Activated CD4-positive, alpha-beta T cell treated with anti-CD3 and anti-CD28 coated beads, Interleukin-2, amount 10 ng/mL, durations not matched to agents 7 days and 5 days (primary cell): ENCODE data around the gene ENTR1. TPM values are rescaled to one million over a fixed set of nuclear protein-coding genes. Genes with fewer than 3 reads are reported as not detected.

Experiments
- CTCF ChIA-PET: fragments of 350-600 bp; sonication (Branson Sonifier 250); formaldehyde crosslinking; loops from one replicate; lab custom pipeline; 2021; ENCODE audit warnings: antibody characterized with exemption; lab: Charles Lee
- POLR2A ChIA-PET: fragments of 350-600 bp; sonication (Branson Sonifier 250); formaldehyde crosslinking; loops from one replicate; lab custom pipeline; 2021; ENCODE audit warnings: antibody characterized with exemption; lab: Charles Lee
- DNase-seq: peaks from one replicate; pipeline ENCODE4 v3.0.0-alpha.2; 2020
- H3K27ac Mint-ChIP-seq: one replicate; pipeline ENCODE4 v1.8.0; 2021; ENCODE audit warnings: mild to moderate bottlenecking, moderate library complexity, mixed read lengths
- H3K27me3 Mint-ChIP-seq: one replicate; pipeline ENCODE4 v1.8.0; 2021; ENCODE audit warnings: mixed read lengths
- H3K36me3 Mint-ChIP-seq: one replicate; pipeline ENCODE4 v1.8.0; 2021; ENCODE audit warnings: low read depth, mixed read lengths
- H3K4me1 Mint-ChIP-seq: one replicate; pipeline ENCODE4 v1.8.0; 2021; ENCODE audit warnings: mixed read lengths
- H3K4me3 Mint-ChIP-seq: one replicate; pipeline ENCODE4 v1.8.0; 2021; ENCODE audit warnings: mild to moderate bottlenecking, moderate library complexity, mixed read lengths
- H3K9me3 Mint-ChIP-seq: one replicate; pipeline ENCODE4 v1.8.0; 2021; ENCODE audit warnings: mixed read lengths
- total RNA-seq, 2 experiments: library from RNA; stranded (reverse); gene quantifications; one replicate each; pipeline ENCODE4 v1.2.3, GENCODE V29; 2021

The ENTR1 gene
- total RNA-seq, 2 experiments from 2014 or later: 59.2 to 62.3 TPM

DNA sequence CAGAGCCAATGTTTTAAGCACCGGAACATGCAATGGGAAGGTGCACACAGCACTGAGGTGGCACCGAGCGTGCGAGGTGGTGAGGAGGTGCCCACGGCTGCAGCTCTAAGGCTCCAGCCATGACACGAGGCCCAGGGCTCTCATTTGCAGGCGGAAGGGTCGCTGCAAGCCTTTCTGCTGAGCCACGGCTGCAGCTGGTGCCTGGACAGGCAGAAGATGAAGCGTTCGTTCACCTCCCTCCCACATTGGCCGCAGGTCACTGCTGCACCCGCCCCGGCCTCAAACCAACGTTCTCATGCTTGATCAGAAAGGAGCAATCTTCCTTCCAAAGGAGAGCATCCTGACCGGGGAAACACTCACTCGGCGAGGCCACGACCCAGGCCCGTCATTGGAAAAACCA lies 33.7 kb upstream of the ENTR1 start:
- Mint-ChIP-seq H3K9me3 (no peaks in the 10 kb centered on the region), H3K36me3 (peaks cover 33% of the 10 kb centered on the region), H3K27me3 (no peaks in the 10 kb centered on the region), H3K4me1 (peaks cover 4% of the 10 kb centered on the region), H3K4me3 (no peak overlapping the region), H3K27ac (no peak overlapping the region)
- CTCF ChIA-PET: interaction anchor here (1.3 to 2.6 kb wide), 2 partner anchors 9 to 41 kb away, joined by 3 to 8 read pairs; no protein-coding TSS in a partner anchor
- DNase-seq: no peak
- POLR2A ChIA-PET: no interaction called here

DNA sequence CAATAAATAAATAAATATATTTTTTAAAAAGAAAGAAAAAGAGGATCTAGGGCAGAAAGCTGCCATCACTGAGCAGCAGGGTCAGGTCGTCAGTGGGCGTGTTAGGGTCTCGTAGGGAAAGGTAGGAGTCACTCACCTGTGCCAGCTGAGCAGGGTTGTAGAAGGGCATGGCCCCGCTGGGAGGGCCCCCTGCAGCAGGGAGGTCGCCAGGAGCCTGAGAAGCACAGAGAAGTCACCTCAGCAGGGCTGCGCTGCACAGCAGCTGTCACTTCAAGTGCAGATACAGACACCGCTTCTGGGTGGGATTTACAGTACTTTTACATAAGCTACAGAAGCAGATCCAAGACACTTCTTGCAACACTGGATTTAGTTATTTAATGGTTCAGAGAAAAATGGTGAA lies 33.3 kb upstream of the ENTR1 start:
- no peak for DNase-seq
- Mint-ChIP-seq H3K4me3 (no peak overlapping the region), H3K27me3 (no peaks in the 10 kb centered on the region), H3K9me3 (no peaks in the 10 kb centered on the region), H3K27ac (no peak overlapping the region), H3K4me1 (peaks cover 4% of the 10 kb centered on the region), H3K36me3 (peaks cover 33% of the 10 kb centered on the region)
- POLR2A ChIA-PET: no interaction called here
- CTCF ChIA-PET: interaction anchor here (1.3 to 2.6 kb wide), 3 partner anchors 8 to 43 kb away, joined by 3 to 8 read pairs (median 4); no protein-coding TSS in a partner anchor

DNA sequence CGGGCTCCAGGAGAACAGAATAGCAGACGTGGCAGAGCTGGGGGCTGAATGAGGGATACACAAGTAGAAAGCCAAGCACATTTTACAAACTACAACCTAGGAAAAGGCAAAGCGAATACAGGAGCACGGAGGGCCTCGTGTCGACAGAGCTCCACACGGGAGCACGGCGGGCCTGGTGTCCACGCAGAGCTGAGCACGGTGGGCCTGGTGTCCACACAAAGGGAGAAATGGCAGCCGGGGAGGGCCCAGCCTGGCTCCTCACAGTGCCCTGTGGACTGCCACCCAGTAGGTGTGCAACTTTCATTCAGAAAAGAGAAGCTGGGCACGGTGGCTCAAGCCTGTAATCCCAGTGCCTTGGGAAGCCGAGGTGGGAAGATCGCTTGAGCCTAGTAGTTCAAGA lies 32.7 kb upstream of the ENTR1 start:
- Mint-ChIP-seq H3K27me3 (no peaks in the 10 kb centered on the region), H3K27ac (no peak overlapping the region), H3K36me3 (peaks cover 32% of the 10 kb centered on the region), H3K4me1 (peaks cover 8% of the 10 kb centered on the region), H3K9me3 (no peaks in the 10 kb centered on the region), H3K4me3 (no peak overlapping the region)
- ChIA-PET CTCF (interaction anchor here (1.1 to 2.6 kb wide), 4 partner anchors 8 to 42 kb away, joined by 3 to 8 read pairs (median 4); no protein-coding TSS in a partner anchor), POLR2A (no interaction called here)
- DNase-seq: no peak

DNA sequence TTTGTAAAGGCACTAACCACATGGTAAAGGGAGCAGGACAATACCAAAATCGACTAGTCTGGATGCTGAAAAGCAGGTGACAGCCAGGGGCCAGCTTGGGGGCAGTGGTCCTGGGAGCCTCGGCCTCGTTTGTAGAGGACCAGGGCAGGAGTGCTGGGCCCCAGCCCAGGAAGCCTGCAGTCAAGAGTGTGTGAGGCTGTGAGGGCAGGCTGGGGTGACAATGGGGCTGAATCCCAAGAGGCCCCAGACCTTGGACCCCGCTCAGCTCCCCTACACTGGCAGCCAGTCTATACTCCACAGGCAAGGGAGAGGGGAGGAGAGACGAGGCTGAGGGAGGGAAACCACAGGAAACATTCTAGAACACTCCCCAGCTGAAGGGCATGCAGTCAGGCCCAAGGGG lies 31.9 kb upstream of the ENTR1 start:
- H3K4me3 Mint-ChIP-seq: no peak overlapping the region
- no peak overlapping the region for H3K27ac Mint-ChIP-seq
- no peaks in the 10 kb centered on the region for H3K9me3 Mint-ChIP-seq
- peaks cover 15% of the 10 kb centered on the region for H3K4me1 Mint-ChIP-seq
- no peak for DNase-seq
- ChIA-PET POLR2A (no interaction called here), CTCF (interaction anchor here (1.1 to 1.4 kb wide), 2 partner anchors 18 to 42 kb away, joined by 3 to 4 read pairs; no protein-coding TSS in a partner anchor)
- peaks cover 25% of the 10 kb centered on the region for H3K36me3 Mint-ChIP-seq
- H3K27me3 Mint-ChIP-seq: no peaks in the 10 kb centered on the region

DNA sequence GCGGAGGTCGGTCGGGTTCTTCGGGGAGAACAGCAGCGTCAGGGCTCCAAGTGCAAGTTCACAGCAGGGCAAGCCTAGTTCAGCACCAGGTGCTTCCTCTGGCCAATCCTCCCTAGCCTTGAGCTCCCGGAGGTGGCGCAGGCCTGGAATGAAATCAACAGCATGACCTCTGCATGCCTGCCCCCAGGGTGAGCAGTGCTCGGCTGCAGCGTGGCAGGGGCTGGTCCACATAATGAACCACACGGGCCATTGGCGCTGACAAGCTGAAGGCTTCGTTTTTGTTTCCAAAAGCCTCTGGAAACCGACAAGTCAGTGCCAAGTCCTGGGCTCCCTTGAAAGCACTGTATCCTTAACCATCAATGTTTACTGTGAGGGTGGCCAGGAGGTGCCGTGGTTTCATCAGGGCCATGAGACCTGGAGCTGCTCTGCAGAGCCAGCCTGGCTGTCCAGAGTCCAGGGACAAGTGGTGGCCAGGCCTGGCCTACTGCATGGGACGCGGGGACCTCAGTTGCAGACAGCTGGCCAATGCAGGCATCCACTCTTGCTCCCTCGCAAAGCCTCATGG lies 31.3 kb upstream of the ENTR1 start:
- no peak for DNase-seq
- ChIA-PET POLR2A (no interaction called here), CTCF (no interaction called here)
- H3K9me3 Mint-ChIP-seq: no peaks in the 10 kb centered on the region
- peak overlapping the region; percentile 4 for H3K27ac Mint-ChIP-seq
- H3K36me3 Mint-ChIP-seq: peaks cover 22% of the 10 kb centered on the region
- H3K4me3 Mint-ChIP-seq: no peak overlapping the region
- peaks cover 20% of the 10 kb centered on the region for H3K4me1 Mint-ChIP-seq
- no peaks in the 10 kb centered on the region for H3K27me3 Mint-ChIP-seq

DNA sequence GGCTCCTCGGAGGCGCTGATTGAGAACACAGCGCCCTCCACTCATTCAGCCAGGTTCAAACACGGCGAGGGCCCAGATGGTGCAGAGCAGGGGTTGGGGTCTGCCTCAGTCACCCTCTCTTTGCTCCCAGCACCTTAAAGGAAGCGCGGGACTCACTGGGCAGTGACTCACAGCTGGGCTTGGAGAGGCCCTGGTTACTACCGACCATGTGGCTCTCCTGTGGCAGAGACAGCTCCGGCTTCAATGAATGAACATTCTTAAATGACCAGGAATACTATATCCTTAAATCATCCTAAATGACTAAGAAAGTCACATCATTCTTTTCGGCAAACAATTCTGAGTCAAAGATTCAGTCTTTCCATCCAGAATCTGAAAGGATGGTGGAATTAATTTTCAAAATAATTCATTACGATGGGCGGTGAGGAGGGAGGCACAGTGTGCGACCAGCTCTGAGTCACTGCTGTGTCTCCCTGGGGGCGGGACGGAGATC lies 30.8 kb upstream of the ENTR1 start:
- no peak overlapping the region for H3K4me3 Mint-ChIP-seq
- peaks cover 24% of the 10 kb centered on the region for H3K4me1 Mint-ChIP-seq
- CTCF ChIA-PET: interaction anchor here (1.1 to 1.3 kb wide), 2 partner anchors 36 to 47 kb away, joined by 3 read pairs; no protein-coding TSS in a partner anchor
- POLR2A ChIA-PET: no interaction called here
- peaks cover 19% of the 10 kb centered on the region for H3K36me3 Mint-ChIP-seq
- H3K27ac Mint-ChIP-seq: peak overlapping the region; percentile 4
- no peaks in the 10 kb centered on the region for H3K27me3 Mint-ChIP-seq
- DNase-seq: no peak
- no peaks in the 10 kb centered on the region for H3K9me3 Mint-ChIP-seq

DNA sequence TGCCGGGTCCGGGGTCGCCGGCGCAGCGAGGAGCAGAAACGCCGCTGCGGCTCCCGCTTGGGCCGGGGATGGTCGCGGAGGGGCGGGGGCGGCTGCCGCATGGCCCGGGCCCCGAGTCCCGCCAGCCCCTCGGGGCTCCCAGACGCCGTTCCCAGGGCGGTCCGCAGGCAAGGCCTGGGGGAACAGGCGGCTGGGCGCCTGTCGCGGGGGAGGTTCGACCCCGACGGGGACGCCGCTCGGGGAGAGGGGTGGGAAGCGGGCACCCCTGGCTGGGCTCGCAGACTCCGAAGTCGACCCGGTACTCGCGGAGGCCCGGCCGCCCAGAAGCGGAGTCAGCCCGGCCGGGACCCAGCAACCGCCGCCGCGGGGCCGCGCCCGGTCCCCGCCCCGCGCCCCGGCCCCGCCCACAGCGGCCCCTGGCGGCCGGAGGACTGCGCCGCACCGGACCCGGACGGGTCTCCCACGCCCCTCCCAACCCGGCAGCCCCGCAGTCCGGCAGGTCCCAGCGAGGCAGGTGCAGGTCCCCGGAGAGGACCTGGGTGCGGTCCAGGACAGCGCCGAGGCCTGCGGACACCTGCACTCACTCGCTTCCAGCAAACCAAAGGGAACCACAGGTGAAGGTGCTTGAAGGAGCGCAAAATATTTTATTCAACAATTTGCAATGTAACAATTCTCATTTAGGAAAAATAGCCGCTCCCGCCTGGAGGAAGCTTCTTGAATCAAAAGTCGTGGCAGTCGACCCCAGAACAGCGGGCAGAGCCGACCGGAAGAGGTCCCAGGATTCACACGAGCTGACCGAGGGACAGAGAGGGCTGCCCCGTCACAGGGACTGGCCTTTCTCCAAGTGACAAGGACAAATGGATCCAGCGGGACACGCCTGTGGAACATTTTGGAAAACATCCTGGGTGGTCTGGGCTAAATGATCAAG lies 29.3 kb upstream of the ENTR1 start, which contains the start of gene INPP5E:
Gene INPP5E, minus strand, starts transcription at position 365 of the 928 bp plus-strand sequence. CDS start 426 bp downstream, outside the sequence.
- POLR2A ChIA-PET: interaction anchor here (0.7 kb wide), 1 partner anchor 472 kb away, joined by 3 read pairs; no protein-coding TSS in a partner anchor
- Mint-ChIP-seq H3K4me3 (peak within 1 kb of the TSS; percentile 82), H3K27me3 (no peaks in the 10 kb centered on the region), H3K4me1 (peaks cover 26% of the 10 kb centered on the region), H3K9me3 (no peaks in the 10 kb centered on the region), H3K36me3 (peaks cover 17% of the 10 kb centered on the region), H3K27ac (peak within 1 kb of the TSS; percentile 19)
- DNase-seq: peak; percentile 78
- CTCF ChIA-PET: interaction anchor here (0.9 to 1.3 kb wide), 3 partner anchors 19 to 48 kb away, joined by 3 read pairs; no protein-coding TSS in a partner anchor

DNA sequence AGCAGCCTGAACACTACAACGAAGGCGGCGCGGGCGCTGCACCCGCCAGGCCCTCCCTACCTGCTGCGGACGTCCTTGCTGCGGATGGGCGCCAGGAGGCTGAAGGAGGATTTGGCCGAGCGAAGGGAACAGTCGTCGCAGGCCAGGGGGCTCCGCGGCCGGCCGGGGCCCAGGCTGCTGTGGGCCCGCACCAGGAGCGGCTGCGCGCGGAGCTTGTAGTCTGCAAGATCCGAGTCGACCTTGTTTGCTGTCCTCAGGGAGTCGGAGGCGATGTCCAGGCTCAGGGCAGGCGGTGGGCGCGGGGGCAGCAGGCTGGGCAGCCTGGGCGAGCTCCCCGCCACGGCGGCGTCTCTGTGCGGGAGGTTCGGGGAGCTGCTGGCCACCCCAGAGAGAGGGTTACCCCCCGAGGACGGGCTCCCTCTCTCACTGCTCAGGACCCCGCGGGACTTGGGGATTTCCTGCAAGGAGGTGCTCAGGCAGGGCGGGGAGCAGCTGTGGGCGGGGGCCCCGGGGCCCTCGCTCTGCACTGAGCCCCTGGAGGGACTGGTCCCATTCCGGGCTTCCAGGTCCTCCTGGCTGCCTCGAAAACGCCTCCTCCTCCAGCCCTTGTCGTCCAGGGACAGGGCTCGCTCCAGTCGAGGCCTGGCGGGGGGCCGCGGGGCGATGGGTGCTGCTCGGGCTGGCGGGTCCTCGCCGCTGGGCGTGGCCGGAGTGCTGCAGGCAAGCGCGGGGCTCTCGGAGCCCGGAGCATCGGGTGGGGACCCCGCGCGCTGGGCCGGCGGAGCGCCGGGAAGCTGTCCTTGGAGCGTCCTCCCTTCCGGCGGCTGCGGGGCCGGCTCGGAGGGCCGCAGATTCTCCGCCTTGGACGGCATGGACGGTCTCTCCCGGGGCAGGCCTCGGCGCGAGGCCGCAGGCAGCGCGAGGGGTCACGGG lies 28.4 kb upstream of the ENTR1 start:
- H3K9me3 Mint-ChIP-seq: no peaks in the 10 kb centered on the region
- peak overlapping the region; percentile 85 for H3K27ac Mint-ChIP-seq
- H3K36me3 Mint-ChIP-seq: peaks cover 13% of the 10 kb centered on the region
- ChIA-PET POLR2A (no interaction called here), CTCF (interaction anchor here (0.7 to 0.8 kb wide), 2 partner anchors 15 to 32 kb away, joined by 3 read pairs; no protein-coding TSS in a partner anchor)
- H3K27me3 Mint-ChIP-seq: no peaks in the 10 kb centered on the region
- peak; percentile 59 for DNase-seq
- H3K4me3 Mint-ChIP-seq: peak overlapping the region; percentile 82
- H3K4me1 Mint-ChIP-seq: peaks cover 26% of the 10 kb centered on the region

DNA sequence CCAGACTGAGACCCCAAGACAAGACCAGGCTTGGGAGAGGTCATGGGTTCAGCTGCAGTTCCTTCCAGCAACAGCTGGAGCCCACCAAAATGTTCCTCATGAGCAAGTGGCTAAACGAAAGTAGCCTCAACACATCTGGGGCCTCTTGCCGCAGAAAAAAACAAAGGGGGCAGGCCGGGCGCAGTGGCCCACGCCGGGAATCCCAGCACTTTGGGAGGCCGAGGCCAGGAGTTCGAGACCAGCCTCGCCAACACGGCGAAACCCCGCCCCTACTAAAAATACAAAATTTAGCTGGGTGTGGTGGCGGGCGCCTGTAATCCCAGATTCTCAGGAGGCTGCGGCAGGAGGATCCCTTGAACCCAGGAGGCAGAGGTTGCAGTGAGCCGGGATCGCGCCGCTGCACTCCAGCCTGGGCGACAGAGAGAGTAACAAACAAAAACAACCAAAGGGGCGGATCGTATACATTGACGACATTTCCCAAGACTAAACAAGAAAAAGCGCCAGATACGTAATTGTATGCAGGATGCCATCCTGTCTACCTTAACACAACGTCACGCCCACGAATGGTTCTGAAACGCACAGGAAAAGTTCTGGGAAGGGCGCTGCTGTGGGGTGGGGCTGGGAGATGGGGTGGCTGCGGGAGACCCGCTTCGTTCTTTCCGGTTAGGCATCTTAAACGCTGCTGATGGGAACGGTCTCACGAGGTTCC lies 27.6 kb upstream of the ENTR1 start:
- Mint-ChIP-seq H3K27ac (peak overlapping the region; percentile 85), H3K4me3 (peak overlapping the region; percentile 82), H3K36me3 (peaks cover 9% of the 10 kb centered on the region), H3K4me1 (peaks cover 26% of the 10 kb centered on the region), H3K9me3 (no peaks in the 10 kb centered on the region), H3K27me3 (no peaks in the 10 kb centered on the region)
- POLR2A ChIA-PET: no interaction called here
- peak; percentile 12 for DNase-seq
- CTCF ChIA-PET: interaction anchor here (0.7 kb wide), 1 partner anchor 15 kb away, joined by 3 read pairs; no protein-coding TSS in a partner anchor

DNA sequence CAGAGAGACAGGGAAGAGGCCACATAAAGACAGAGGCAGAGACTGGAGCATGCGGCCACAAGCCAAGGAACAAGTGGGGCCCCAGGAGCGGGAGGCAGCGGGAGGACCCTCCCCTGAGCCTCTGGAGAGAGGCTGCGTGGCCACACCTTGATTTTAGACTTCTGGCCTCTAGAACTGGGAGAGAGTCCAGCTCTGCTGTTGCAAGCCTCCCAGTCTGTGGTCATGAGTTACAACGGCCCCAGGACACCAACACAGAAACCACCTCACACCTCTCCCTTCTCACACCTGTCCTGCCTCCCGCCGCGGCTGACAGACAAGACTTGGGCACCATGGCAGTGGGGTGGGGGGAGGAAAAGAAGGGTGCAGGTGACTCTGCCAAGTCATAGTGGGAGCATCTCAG lies 27.0 kb upstream of the ENTR1 start:
- Mint-ChIP-seq H3K4me1 (peaks cover 26% of the 10 kb centered on the region), H3K4me3 (peak overlapping the region; percentile 82), H3K36me3 (peaks cover 3% of the 10 kb centered on the region), H3K27me3 (no peaks in the 10 kb centered on the region), H3K27ac (peak overlapping the region; percentile 13), H3K9me3 (no peaks in the 10 kb centered on the region)
- ChIA-PET CTCF (interaction anchor here (1.4 kb wide), 1 partner anchor 13 kb away, joined by 4 read pairs; no protein-coding TSS in a partner anchor), POLR2A (no interaction called here)
- no peak for DNase-seq

DNA sequence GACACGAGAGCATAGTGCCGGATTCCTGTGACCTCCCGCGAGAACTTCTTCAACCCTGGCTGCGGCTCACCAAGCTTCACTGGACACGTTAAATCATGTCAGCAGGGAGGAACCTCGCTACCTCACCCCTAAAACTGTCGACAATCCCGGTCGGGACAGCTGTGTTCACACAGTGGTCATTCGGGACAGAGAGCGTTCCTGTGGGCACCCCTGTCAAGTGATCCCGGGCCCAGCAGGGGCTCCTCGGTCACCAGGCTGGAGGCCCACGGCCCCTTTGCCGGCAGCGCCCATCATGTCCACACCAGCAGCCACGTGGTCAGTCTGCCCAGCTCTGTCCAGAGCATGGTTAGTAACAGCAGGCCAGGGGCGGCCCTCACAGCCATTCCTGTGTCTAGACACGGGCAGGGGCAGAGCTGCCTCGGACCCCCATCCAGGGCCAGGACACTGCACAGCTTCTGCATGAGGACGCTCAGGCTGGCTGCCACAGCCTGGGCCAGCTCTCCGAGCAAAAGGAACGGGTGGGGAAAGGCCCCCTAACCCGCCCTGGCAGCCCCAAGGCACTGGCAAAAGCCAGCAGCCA lies 25.7 kb upstream of the ENTR1 start:
- Mint-ChIP-seq H3K4me1 (peaks cover 26% of the 10 kb centered on the region), H3K27ac (no peak overlapping the region), H3K4me3 (no peak overlapping the region), H3K36me3 (no peaks in the 10 kb centered on the region), H3K9me3 (no peaks in the 10 kb centered on the region), H3K27me3 (no peaks in the 10 kb centered on the region)
- ChIA-PET CTCF (interaction anchor here (1.4 kb wide), 1 partner anchor 12 kb away, joined by 4 read pairs; no protein-coding TSS in a partner anchor), POLR2A (no interaction called here)
- no peak for DNase-seq
